D721Med (cell line): ENCODE results near the gene ARHGAP23.
"Not testable (repeated sequence)": the region's sequence is repeated elsewhere in the genome, so short reads cannot be mapped to it uniquely, and the experiment has no call there.

Source experiments
- DNase-seq: peaks from one replicate; pipeline ENCODE4 v3.0.0; 2011; ENCODE audit warnings: low spot score; ENCODE audit not compliant: insufficient read length
- FAIRE-seq: peaks from 2 replicates; lab custom pipeline; 2011; peaks lifted over from hg19 to GRCh38; lab: Jason Lieb, UNC
- CTCF ChIP-seq: IDR thresholded peaks from 2 replicates; pipeline ENCODE4 v1.5.1; 2012; ENCODE audit warnings: mild to moderate bottlenecking, control low read depth; ENCODE audit not compliant: insufficient read depth; ENCODE audit errors: missing control alignments

ARHGAP23 gene

GRCh38 chr17:38435795-38436194 is 7.5 kb downstream of the ARHGAP23 start:
- no peak for FAIRE-seq
- TF ChIP-seq CTCF = no peak
- no peak for DNase-seq

- DNase-seq (no peak), FAIRE-seq (no peak)
- TF ChIP-seq CTCF = no peak
These were observed 8.1 kb downstream of the ARHGAP23 start for GRCh38 chr17:38436386-38436785.

GRCh38 chr17:38437313-38437712 is 9.0 kb downstream of the ARHGAP23 start:
- not testable (repeated sequence) for DNase-seq, FAIRE-seq

GRCh38 chr17:38439436-38439835 is 11.2 kb downstream of the ARHGAP23 start:
- DNase-seq (peak; percentile 95), FAIRE-seq (no peak)
- TF ChIP-seq CTCF = no peak

GRCh38 chr17:38440614-38441397 is 12.5 kb downstream of the ARHGAP23 start:
- FAIRE-seq = no peak

GRCh38 chr17:38441429-38442061 is 13.3 kb downstream of the ARHGAP23 start:
- no peak for FAIRE-seq
- no peak for TF ChIP-seq CTCF
- no peak for DNase-seq

More at GRCh38 chr17:38440614-38441397, 12.5 kb downstream of the ARHGAP23 start:
- TF ChIP-seq CTCF = no peak
- DNase-seq = no peak

GRCh38 chr17:38442548-38442947 is 14.3 kb downstream of the ARHGAP23 start:
- no peak for TF ChIP-seq CTCF
- no peak for FAIRE-seq
- no peak for DNase-seq
